CD4-positive, alpha-beta memory T cell (primary cell): ENCODE data around the gene FBXO46. TPM values are rescaled to one million over a fixed set of nuclear protein-coding genes. Genes with fewer than 3 reads are reported as not detected.

ENCODE experiments used
- CTCF ChIA-PET: fragments of 350-600 bp; sonication (Branson Sonifier 250); formaldehyde crosslinking; loops from one replicate; lab custom pipeline; 2021; ENCODE audit warnings: inconsistent platforms; ENCODE audit not compliant: partially characterized antibody; lab: Charles Lee
- POLR2A ChIA-PET: fragments of 350-600 bp; sonication (Branson Sonifier 250); formaldehyde crosslinking; loops from one replicate; lab custom pipeline; 2021; ENCODE audit not compliant: partially characterized antibody; lab: Charles Lee
- DNase-seq, 5 donors: peaks; one replicate each; pipeline versions ENCODE4 v3.0.0 to v3.0.0-alpha.2; 2020 to 2022; ENCODE audit warnings: mixed read lengths in 1 of 5
- H3K27ac ChIP-seq: one replicate; pipeline ENCODE4 v1.7.0; 2013; ENCODE audit warnings: low read depth, low read length
- H3K27me3 ChIP-seq: 2 replicates; pipeline ENCODE4 v1.7.0; 2013; ENCODE audit warnings: mild to moderate bottlenecking, low read length, moderate library complexity; ENCODE audit not compliant: insufficient read depth
- H3K36me3 ChIP-seq: 2 replicates; pipeline ENCODE4 v1.7.0; 2013; ENCODE audit warnings: mild to moderate bottlenecking, low read length, moderate library complexity; ENCODE audit not compliant: insufficient read depth
- H3K4me1 ChIP-seq: 2 replicates; pipeline ENCODE4 v1.7.0; 2013; ENCODE audit warnings: mild to moderate bottlenecking, low read length, moderate library complexity; ENCODE audit not compliant: insufficient read depth
- H3K4me3 ChIP-seq, 2 donors: one replicate each; pipeline ENCODE4 v1.7.0; 2013; ENCODE audit warnings: low read length in 2 of 2, mild to moderate bottlenecking in 1 of 2
- H3K9me3 ChIP-seq, 2 donors: one replicate each; pipeline ENCODE4 v1.7.0; 2013; ENCODE audit warnings: low read length in 2 of 2, control low read depth in 1 of 2; ENCODE audit not compliant: control insufficient read depth in 1 of 2
- H3K27ac Mint-ChIP-seq, 7 donors: one replicate each; pipeline ENCODE4 v1.8.0; 2020 to 2021; ENCODE audit warnings: mixed read lengths in 7 of 7, mild to moderate bottlenecking in 6 of 7, inconsistent platforms in 3 of 7, moderate library complexity in 3 of 7
- H3K27me3 Mint-ChIP-seq, 2 donors: one replicate each; pipeline ENCODE4 v1.8.0; 2020 to 2021; ENCODE audit warnings: mixed read lengths in 2 of 2
- H3K36me3 Mint-ChIP-seq, 2 donors: one replicate each; pipeline ENCODE4 v1.8.0; 2020 to 2021; ENCODE audit warnings: mixed read lengths in 2 of 2, inconsistent platforms in 1 of 2, mild to moderate bottlenecking in 1 of 2
- H3K4me1 Mint-ChIP-seq, 4 donors: one replicate each; pipeline ENCODE4 v1.8.0; 2020 to 2021; ENCODE audit warnings: mixed read lengths in 4 of 4, mild to moderate bottlenecking in 1 of 4
- H3K4me3 Mint-ChIP-seq, 8 donors: one replicate each; pipeline ENCODE4 v1.8.0; 2020 to 2021; ENCODE audit warnings: mixed read lengths in 8 of 8, mild to moderate bottlenecking in 7 of 8, moderate library complexity in 6 of 8, inconsistent platforms in 3 of 8
- H3K9me3 Mint-ChIP-seq, 8 donors: one replicate each; pipeline ENCODE4 v1.8.0; 2020 to 2021; ENCODE audit warnings: mixed read lengths in 8 of 8, mild to moderate bottlenecking in 5 of 8, inconsistent platforms in 3 of 8, moderate library complexity in 1 of 8
- intact Hi-C: fragments of 100-400 bp; cut with micrococcal nuclease; formaldehyde crosslinking; loops from one replicate; pipeline ENCODE4 v1.15.1; 2023
- polyA plus RNA-seq, 2 donors: library from polyadenylated mRNA; unstranded; fragments of 300-500 nt; fragmentation: Illumina TruSeq; gene quantifications; one replicate each; pipeline ENCODE4 v1.2.3, GENCODE V29; 2021
- total RNA-seq, 2 experiments: library from RNA; stranded (reverse); gene quantifications; one replicate each; pipeline ENCODE4 v1.2.3, GENCODE V29; 2021

The FBXO46 gene, protein sequence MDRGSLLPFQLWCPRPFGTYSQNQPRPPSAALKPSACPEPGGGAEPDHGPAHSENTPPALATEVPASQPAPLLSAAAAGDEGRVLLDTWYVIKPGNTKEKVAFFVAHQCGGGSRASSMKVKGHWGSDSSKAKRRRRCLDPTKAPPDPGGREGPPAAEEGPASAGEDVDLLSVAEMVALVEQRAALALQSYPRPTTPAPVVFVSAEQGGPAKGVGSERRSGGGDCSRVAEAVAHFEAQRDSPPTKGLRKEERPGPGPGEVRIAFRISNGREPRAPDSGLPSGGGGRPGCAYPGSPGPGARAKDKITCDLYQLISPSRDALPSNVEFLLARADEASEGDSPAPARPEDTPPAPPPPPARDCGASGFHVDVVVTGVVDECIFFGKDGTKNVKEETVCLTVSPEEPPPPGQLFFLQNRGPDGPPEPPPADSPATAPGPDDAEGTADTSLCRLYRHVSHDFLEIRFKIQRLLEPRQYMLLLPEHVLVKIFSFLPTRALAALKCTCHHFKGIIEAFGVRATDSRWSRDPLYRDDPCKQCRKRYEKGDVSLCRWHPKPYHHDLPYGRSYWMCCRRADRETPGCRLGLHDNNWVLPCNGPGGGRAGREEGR
- total RNA-seq: 10 to 100 TPM; 33.1 to 37.3 TPM
- polyA plus RNA-seq: 10 to 100 TPM in 1 of 2 donors, 1 to 10 TPM in 1; 3.7 to 17.2 TPM

GRCh38 chr19:45730368-45731288 is at the start of gene FBXO46:
FBXO46 (minus strand) TSS chr19:45730896; CDS start chr19:45713495, 17,401 bp downstream.
- peak; percentile 90 to 97 (median 92) for DNase-seq
- H3K9me3 Mint-ChIP-seq: no peaks in the 10 kb centered on the region
- H3K27me3 Mint-ChIP-seq: no peaks in the 10 kb centered on the region
- POLR2A ChIA-PET: interaction anchor here (0.6 to 2.9 kb wide), 13 partner anchors 10 to 1545 kb away, joined by 3 to 55 read pairs (median 4); partner anchors contain the start of genes IRF2BP1, OPA3, PPP1R37 and QPCTL
- Histone ChIP-seq H3K27me3 (no peaks in the 10 kb centered on the region), H3K4me3 (peak within 1 kb of the TSS; percentile 68 to 97), H3K36me3 (no peaks in the 10 kb centered on the region), H3K9me3 (no peaks in the 10 kb centered on the region), H3K27ac (peak within 1 kb of the TSS; percentile 89), H3K4me1 (peaks cover 35% of the 10 kb centered on the region)
- peak within 1 kb of the TSS; percentile 83 to 96 (median 94) for H3K27ac Mint-ChIP-seq
- CTCF ChIA-PET: interaction anchor here (1.0 to 2.4 kb wide), 7 partner anchors 14 to 245 kb away, joined by 3 to 14 read pairs (median 7); partner anchors contain the start of genes QPCTL, SIX5 and SNRPD2
- H3K4me1 Mint-ChIP-seq: peaks cover 16 to 51% (median 30%) of the 10 kb centered on the region in 4 donors
- intact Hi-C loops: loop anchor here (1.0 to 5.0 kb wide), 5 partner anchors 13 to 638 kb away; partner anchors contain the start of genes PPP1R37, QPCTL, SIX5 and SYMPK
- H3K36me3 Mint-ChIP-seq: peaks cover 4 to 6% of the 10 kb centered on the region in 2 donors
- H3K4me3 Mint-ChIP-seq: peak within 1 kb of the TSS; percentile 89 to 100 (median 93)

GRCh38 chr19:45780146-45780447 is 49.4 kb upstream of the FBXO46 start:
- DNase-seq: no peak

GRCh38 chr19:45779231-45780145 is 48.8 kb upstream of the FBXO46 start:
- intact Hi-C loops: loop anchor here (1.0 kb wide), 1 partner anchor 9 kb away; no protein-coding TSS in a partner anchor
- peaks cover 7% of the 10 kb centered on the region in 2 donors for H3K36me3 Mint-ChIP-seq
- peaks cover 12 to 26% (median 18%) of the 10 kb centered on the region in 4 donors for H3K4me1 Mint-ChIP-seq
- no peaks in the 10 kb centered on the region for H3K9me3 Mint-ChIP-seq
- POLR2A ChIA-PET: interaction anchor here (0.6 to 2.0 kb wide), 4 partner anchors 9 to 19 kb away, joined by 3 to 23 read pairs (median 4); partner anchors contain the start of gene SIX5
- H3K4me1 ChIP-seq: peaks cover 20% of the 10 kb centered on the region
- CTCF ChIA-PET: interaction anchor here (0.8 to 2.5 kb wide), 8 partner anchors 9 to 123 kb away, joined by 3 to 28 read pairs (median 4); partner anchors contain the start of genes DMWD, MYPOP and SIX5
- peaks cover 13% of the 10 kb centered on the region for H3K27me3 ChIP-seq
- no peak overlapping the region for H3K27ac ChIP-seq
- peaks cover 4 to 14% of the 10 kb centered on the region in 2 donors for H3K27me3 Mint-ChIP-seq
- H3K27ac Mint-ChIP-seq: peak overlapping the region in 5 of 7 donors; percentile 44 to 88 (median 57)
- no peaks in the 10 kb centered on the region for H3K36me3 ChIP-seq
- H3K4me3 ChIP-seq: peak overlapping the region; percentile 42 to 52
- H3K4me3 Mint-ChIP-seq: peak overlapping the region; percentile 36 to 88 (median 84)
- peak; percentile 60 to 87 (median 68) for DNase-seq
- H3K9me3 ChIP-seq: no peaks in the 10 kb centered on the region

More at GRCh38 chr19:45780146-45780447, 49.4 kb upstream of the FBXO46 start:
- H3K9me3 Mint-ChIP-seq: no peaks in the 10 kb centered on the region
- Histone ChIP-seq H3K36me3 (no peaks in the 10 kb centered on the region), H3K9me3 (no peaks in the 10 kb centered on the region), H3K27me3 (peaks cover 13% of the 10 kb centered on the region), H3K4me1 (peaks cover 20% of the 10 kb centered on the region), H3K4me3 (no peak overlapping the region), H3K27ac (no peak overlapping the region)
- peak overlapping the region in 1 of 8 donors; percentile 85 for H3K4me3 Mint-ChIP-seq
- H3K27me3 Mint-ChIP-seq: peaks cover 4 to 14% of the 10 kb centered on the region in 2 donors
- ChIA-PET CTCF (interaction anchor here (2.5 kb wide), 2 partner anchors 10 to 20 kb away, joined by 14 to 28 read pairs; partner anchors contain the start of gene SIX5), POLR2A (interaction anchor here (0.9 to 2.0 kb wide), 2 partner anchors 10 to 19 kb away, joined by 3 to 23 read pairs; partner anchors contain the start of gene SIX5)
- intact Hi-C loops: no loop called here
- H3K4me1 Mint-ChIP-seq: peaks cover 12 to 26% (median 18%) of the 10 kb centered on the region in 4 donors
- peaks cover 7% of the 10 kb centered on the region in 2 donors for H3K36me3 Mint-ChIP-seq
- H3K27ac Mint-ChIP-seq: peak overlapping the region in 2 of 7 donors; percentile 35 to 47

DNA sequence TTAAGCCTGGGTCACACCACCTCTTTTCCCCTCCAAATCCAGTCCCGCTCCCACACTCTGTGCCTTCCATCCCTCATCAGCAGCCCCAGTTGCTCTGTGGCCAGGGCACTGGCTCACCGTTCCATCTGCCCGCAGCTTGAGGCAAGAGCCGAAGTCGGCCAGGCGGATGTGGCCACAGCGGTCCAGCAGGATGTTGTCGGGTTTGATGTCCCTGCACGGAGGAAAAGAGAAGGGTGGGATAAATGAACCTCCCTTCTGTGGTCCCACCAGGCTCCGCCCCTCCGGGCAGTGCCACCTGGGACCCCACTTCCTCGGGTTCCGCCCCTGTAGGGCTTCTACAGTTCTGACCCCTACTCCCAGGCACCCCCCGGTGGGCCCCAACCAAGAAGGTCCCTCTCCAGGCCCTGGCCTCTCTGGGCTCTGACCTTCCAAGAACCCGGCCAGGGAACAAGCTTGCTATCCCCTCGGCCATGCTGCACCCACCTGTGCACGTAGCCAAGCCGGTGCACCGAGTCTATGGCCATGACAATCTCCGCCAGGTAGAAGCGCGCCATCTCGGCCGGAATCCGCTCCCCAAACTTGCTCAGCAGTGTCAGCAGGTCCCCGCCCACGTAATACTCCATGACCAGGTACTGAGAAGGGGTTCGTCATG is 47.4 kb upstream of the FBXO46 start:
- no peaks in the 10 kb centered on the region for H3K36me3 ChIP-seq
- Mint-ChIP-seq H3K4me1 (peaks cover 12 to 26% (median 18%) of the 10 kb centered on the region in 4 donors), H3K27me3 (peaks cover 4 to 14% of the 10 kb centered on the region in 2 donors), H3K36me3 (peaks cover 7% of the 10 kb centered on the region in 2 donors), H3K27ac (no peak overlapping the region), H3K9me3 (no peaks in the 10 kb centered on the region), H3K4me3 (peak overlapping the region in 1 of 8 donors; percentile 86)
- no peaks in the 10 kb centered on the region for H3K9me3 ChIP-seq
- no peak overlapping the region for H3K27ac ChIP-seq
- intact Hi-C loops: no loop called here
- no peak overlapping the region for H3K4me3 ChIP-seq
- peaks cover 20% of the 10 kb centered on the region for H3K4me1 ChIP-seq
- H3K27me3 ChIP-seq: peaks cover 13% of the 10 kb centered on the region
- no peak for DNase-seq
- ChIA-PET POLR2A (interaction anchor here (1.3 kb wide), 1 partner anchor 14 kb away, joined by 4 read pairs; no protein-coding TSS in a partner anchor), CTCF (interaction anchor here (2.5 kb wide), 2 partner anchors 8 to 22 kb away, joined by 14 to 28 read pairs; partner anchors contain the start of gene SIX5)

DNA sequence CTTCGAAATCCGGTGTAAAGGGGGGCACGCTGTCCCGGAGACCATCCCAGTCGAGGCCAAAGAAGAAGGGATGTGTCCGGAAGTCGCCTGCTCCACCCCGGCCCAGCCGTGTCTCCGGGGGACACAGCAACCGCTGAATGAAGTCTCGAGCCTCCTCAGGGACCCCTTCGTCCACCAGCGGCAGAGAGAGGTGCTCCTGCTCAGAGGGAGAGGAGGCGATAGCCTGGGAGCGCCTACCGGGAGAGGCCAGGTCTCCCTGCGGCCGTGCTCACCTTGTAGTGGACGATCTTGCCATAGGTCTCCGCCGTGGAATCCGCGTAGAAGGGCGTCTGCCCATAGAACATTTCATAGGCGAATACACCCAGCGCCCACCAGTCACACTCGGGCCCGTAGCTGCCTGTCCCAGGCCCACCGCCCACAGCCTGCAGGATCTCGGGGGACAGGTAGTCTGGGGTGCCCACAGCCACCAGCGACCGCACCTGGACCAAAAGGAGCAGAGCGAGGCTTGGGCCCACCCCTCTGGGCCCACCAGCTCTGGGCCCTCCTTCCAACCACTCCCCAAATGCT is 46.8 kb upstream of the FBXO46 start:
- Mint-ChIP-seq H3K9me3 (no peaks in the 10 kb centered on the region), H3K4me1 (peaks cover 12 to 26% (median 18%) of the 10 kb centered on the region in 4 donors), H3K27ac (no peak overlapping the region), H3K36me3 (peaks cover 7% of the 10 kb centered on the region in 2 donors), H3K4me3 (no peak overlapping the region), H3K27me3 (peaks cover 4 to 14% of the 10 kb centered on the region in 2 donors)
- Histone ChIP-seq H3K4me1 (peaks cover 20% of the 10 kb centered on the region), H3K9me3 (no peaks in the 10 kb centered on the region), H3K36me3 (no peaks in the 10 kb centered on the region), H3K27me3 (peaks cover 13% of the 10 kb centered on the region), H3K27ac (no peak overlapping the region), H3K4me3 (no peak overlapping the region)
- ChIA-PET CTCF (interaction anchor here (1.1 kb wide), 1 partner anchor 22 kb away, joined by 4 read pairs; no protein-coding TSS in a partner anchor), POLR2A (no interaction called here)
- intact Hi-C loops: no loop called here
- DNase-seq: no peak
